Measurements from ENCODE around the gene PIK3R2.
"Not testable (repeated sequence)": the region's sequence is repeated elsewhere in the genome, so short reads cannot be mapped to it uniquely, and the experiment has no call there.

The PIK3R2 gene

GRCh38 chr19:18205200-18205892 lies 52.4 kb downstream of the PIK3R2 start:
- peak; percentile 74 for DNase-seq

- DNase-seq = no peak
These were observed 53.1 kb downstream of the PIK3R2 start for GRCh38 chr19:18206018-18206417.

- no peak for DNase-seq
These were observed 55.4 kb downstream of the PIK3R2 start for GRCh38 chr19:18208098-18208951.

GRCh38 chr19:18209912-18210311 lies 56.9 kb downstream of the PIK3R2 start:
- DNase-seq = not testable (repeated sequence)

- DNase-seq = no peak
These were observed 58.7 kb downstream of the PIK3R2 start for GRCh38 chr19:18211683-18212082.

GRCh38 chr19:18214779-18215433 lies 61.9 kb downstream of the PIK3R2 start:
- no peak for DNase-seq

GRCh38 chr19:18216789-18217188 lies 63.8 kb downstream of the PIK3R2 start:
- DNase-seq = no peak

- no peak for DNase-seq
These were observed 65.2 kb downstream of the PIK3R2 start for GRCh38 chr19:18218159-18218558.

- no peak for DNase-seq
These were observed 65.6 kb downstream of the PIK3R2 start for GRCh38 chr19:18218600-18218999.
